ENCODE data around the gene DAZAP2.

The DAZAP2 gene

GRCh38 chr12:51195841-51196240 is 42.8 kb upstream of the DAZAP2 start:
- Histone ChIP-seq H3K4ac (ENCODE audit: low read depth, low read length) (no peak overlapping the region), H4K5ac (ENCODE audit: low read length) (no peak overlapping the region), H2AK5ac (ENCODE audit: low read length) (no peak overlapping the region), H3K79me2 (ENCODE audit: control insufficient read depth, insufficient read depth, low read length) (no peaks in the 10 kb centered on the region), H3K4me3 (ENCODE audit: low read length) (no peak overlapping the region), H3K56ac (ENCODE audit: low read length) (no peak overlapping the region), H2BK5ac (ENCODE audit: low read length) (no peak overlapping the region), H3K4me2 (ENCODE audit: low read length) (no peak overlapping the region), H2BK120ac (ENCODE audit: low read depth, low read length) (no peak overlapping the region), H3K18ac (ENCODE audit: low read length) (no peak overlapping the region), H3K27me3 (ENCODE audit: insufficient read depth, low read length, poor library complexity) (no peaks in the 10 kb centered on the region), H3K36me3 (ENCODE audit: control insufficient read depth, insufficient read depth, low read length) (no peaks in the 10 kb centered on the region), H3K4me1 (ENCODE audit: control insufficient read depth, low read depth, low read length) (no peaks in the 10 kb centered on the region), H3K27ac (ENCODE audit: low read depth, low read length) (no peak overlapping the region), H3K23ac (ENCODE audit: low read length) (no peak overlapping the region), H4K8ac (ENCODE audit: low read depth, low read length) (no peak overlapping the region), H3K9ac (ENCODE audit: low read length) (no peak overlapping the region), H2BK15ac (replicated peaks; ENCODE audit: low read depth) (no peak overlapping the region), H3K79me1 (ENCODE audit: low read length) (no peaks in the 10 kb centered on the region)
- DNase-seq, result no peak
- no CpG with 5 or more reads among the region's 7 CpGs for WGBS (ENCODE audit: extremely low coverage, insufficient coverage, low lambda C conversion rate)

- H2BK120ac ChIP-seq (ENCODE audit: low read depth, low read length), result no peak overlapping the region
- H2BK15ac ChIP-seq (replicated peaks; ENCODE audit: low read depth), result no peak overlapping the region
- no peaks in the 10 kb centered on the region for H3K4me1 ChIP-seq (ENCODE audit: control insufficient read depth, low read depth, low read length)
- peak overlapping the region; percentile 24 for H3K23ac ChIP-seq (ENCODE audit: low read length)
- no peaks in the 10 kb centered on the region for H3K36me3 ChIP-seq (ENCODE audit: control insufficient read depth, insufficient read depth, low read length)
- no peak overlapping the region for H3K9ac ChIP-seq (ENCODE audit: low read length)
- H3K79me2 ChIP-seq (ENCODE audit: control insufficient read depth, insufficient read depth, low read length), result no peaks in the 10 kb centered on the region
- H3K27me3 ChIP-seq (ENCODE audit: insufficient read depth, low read length, poor library complexity), result no peaks in the 10 kb centered on the region
- no peak for DNase-seq
- H3K27ac ChIP-seq (ENCODE audit: low read depth, low read length), result no peak overlapping the region
- H2BK5ac ChIP-seq (ENCODE audit: low read length), result no peak overlapping the region
- H3K79me1 ChIP-seq (ENCODE audit: low read length), result no peaks in the 10 kb centered on the region
- H2AK5ac ChIP-seq (ENCODE audit: low read length), result no peak overlapping the region
- no peak overlapping the region for H3K4me3 ChIP-seq (ENCODE audit: low read length)
- H4K5ac ChIP-seq (ENCODE audit: low read length), result no peak overlapping the region
- H3K4me2 ChIP-seq (ENCODE audit: low read length), result no peak overlapping the region
- no peak overlapping the region for H3K4ac ChIP-seq (ENCODE audit: low read depth, low read length)
- H4K8ac ChIP-seq (ENCODE audit: low read depth, low read length), result no peak overlapping the region
- WGBS (ENCODE audit: extremely low coverage, insufficient coverage, low lambda C conversion rate), result no CpG with 5 or more reads among the region's 9 CpGs
- no peak overlapping the region for H3K18ac ChIP-seq (ENCODE audit: low read length)
- no peak overlapping the region for H3K56ac ChIP-seq (ENCODE audit: low read length)
Observed at GRCh38 chr12:51196547-51196946, 42.1 kb upstream of the DAZAP2 start.

GRCh38 chr12:51197736-51198567 is 40.7 kb upstream of the DAZAP2 start:
- no peak overlapping the region for H4K8ac ChIP-seq (ENCODE audit: low read depth, low read length)
- no peak overlapping the region for H2BK15ac ChIP-seq (replicated peaks; ENCODE audit: low read depth)
- no peak for DNase-seq
- H3K4ac ChIP-seq (ENCODE audit: low read depth, low read length), result no peak overlapping the region
- no peak overlapping the region for H3K56ac ChIP-seq (ENCODE audit: low read length)
- no peaks in the 10 kb centered on the region for H3K36me3 ChIP-seq (ENCODE audit: control insufficient read depth, insufficient read depth, low read length)
- H3K18ac ChIP-seq (ENCODE audit: low read length), result no peak overlapping the region
- H2AK5ac ChIP-seq (ENCODE audit: low read length), result no peak overlapping the region
- H4K5ac ChIP-seq (ENCODE audit: low read length), result no peak overlapping the region
- H2BK5ac ChIP-seq (ENCODE audit: low read length), result no peak overlapping the region
- H3K27me3 ChIP-seq (ENCODE audit: insufficient read depth, low read length, poor library complexity), result no peaks in the 10 kb centered on the region
- no CpG with 5 or more reads among the region's 38 CpGs for WGBS (ENCODE audit: extremely low coverage, insufficient coverage, low lambda C conversion rate)
- H3K79me2 ChIP-seq (ENCODE audit: control insufficient read depth, insufficient read depth, low read length), result no peaks in the 10 kb centered on the region
- H3K79me1 ChIP-seq (ENCODE audit: low read length), result no peaks in the 10 kb centered on the region
- no peak overlapping the region for H3K23ac ChIP-seq (ENCODE audit: low read length)
- no peak overlapping the region for H3K4me3 ChIP-seq (ENCODE audit: low read length)
- H3K27ac ChIP-seq (ENCODE audit: low read depth, low read length), result no peak overlapping the region
- no peak overlapping the region for H3K4me2 ChIP-seq (ENCODE audit: low read length)
- no peak overlapping the region for H3K9ac ChIP-seq (ENCODE audit: low read length)
- H3K4me1 ChIP-seq (ENCODE audit: control insufficient read depth, low read depth, low read length), result no peaks in the 10 kb centered on the region
- no peak overlapping the region for H2BK120ac ChIP-seq (ENCODE audit: low read depth, low read length)

- Histone ChIP-seq H3K79me2 (ENCODE audit: control insufficient read depth, insufficient read depth, low read length) (no peaks in the 10 kb centered on the region), H2BK120ac (ENCODE audit: low read depth, low read length) (no peak overlapping the region), H3K4ac (ENCODE audit: low read depth, low read length) (no peak overlapping the region), H2AK5ac (ENCODE audit: low read length) (no peak overlapping the region), H3K4me3 (ENCODE audit: low read length) (no peak overlapping the region), H3K18ac (ENCODE audit: low read length) (no peak overlapping the region), H3K27me3 (ENCODE audit: insufficient read depth, low read length, poor library complexity) (no peaks in the 10 kb centered on the region), H4K5ac (ENCODE audit: low read length) (no peak overlapping the region), H3K79me1 (ENCODE audit: low read length) (no peaks in the 10 kb centered on the region), H3K4me1 (ENCODE audit: control insufficient read depth, low read depth, low read length) (no peaks in the 10 kb centered on the region), H2BK5ac (ENCODE audit: low read length) (no peak overlapping the region), H3K4me2 (ENCODE audit: low read length) (no peak overlapping the region), H2BK15ac (replicated peaks; ENCODE audit: low read depth) (no peak overlapping the region), H3K23ac (ENCODE audit: low read length) (no peak overlapping the region), H3K36me3 (ENCODE audit: control insufficient read depth, insufficient read depth, low read length) (no peaks in the 10 kb centered on the region), H4K8ac (ENCODE audit: low read depth, low read length) (no peak overlapping the region), H3K9ac (ENCODE audit: low read length) (no peak overlapping the region), H3K56ac (ENCODE audit: low read length) (no peak overlapping the region), H3K27ac (ENCODE audit: low read depth, low read length) (no peak overlapping the region)
- no CpG with 5 or more reads among the region's 16 CpGs for WGBS (ENCODE audit: extremely low coverage, insufficient coverage, low lambda C conversion rate)
- DNase-seq, result no peak
Observed at GRCh38 chr12:51198568-51199365, 39.9 kb upstream of the DAZAP2 start.

GRCh38 chr12:51199366-51199945 is 39.2 kb upstream of the DAZAP2 start:
- Histone ChIP-seq H2BK120ac (ENCODE audit: low read depth, low read length) (no peak overlapping the region), H2BK15ac (replicated peaks; ENCODE audit: low read depth) (no peak overlapping the region), H3K4me3 (ENCODE audit: low read length) (no peak overlapping the region), H3K18ac (ENCODE audit: low read length) (no peak overlapping the region), H4K5ac (ENCODE audit: low read length) (no peak overlapping the region), H3K23ac (ENCODE audit: low read length) (no peak overlapping the region), H3K27me3 (ENCODE audit: insufficient read depth, low read length, poor library complexity) (no peaks in the 10 kb centered on the region), H4K8ac (ENCODE audit: low read depth, low read length) (no peak overlapping the region), H2AK5ac (ENCODE audit: low read length) (no peak overlapping the region), H3K4me1 (ENCODE audit: control insufficient read depth, low read depth, low read length) (no peaks in the 10 kb centered on the region), H3K4me2 (ENCODE audit: low read length) (no peak overlapping the region), H3K36me3 (ENCODE audit: control insufficient read depth, insufficient read depth, low read length) (no peaks in the 10 kb centered on the region), H3K56ac (ENCODE audit: low read length) (no peak overlapping the region), H3K4ac (ENCODE audit: low read depth, low read length) (no peak overlapping the region), H3K79me1 (ENCODE audit: low read length) (no peaks in the 10 kb centered on the region), H3K79me2 (ENCODE audit: control insufficient read depth, insufficient read depth, low read length) (no peaks in the 10 kb centered on the region), H3K27ac (ENCODE audit: low read depth, low read length) (no peak overlapping the region), H3K9ac (ENCODE audit: low read length) (no peak overlapping the region), H2BK5ac (ENCODE audit: low read length) (no peak overlapping the region)
- WGBS (ENCODE audit: extremely low coverage, insufficient coverage, low lambda C conversion rate), result no CpG with 5 or more reads among the region's 10 CpGs
- no peak for DNase-seq
